KMS-11 (cell line): Measurements from ENCODE around the gene PDE3A.

ENCODE experiments used
- H2AFZ ChIP-seq: fragments of 200-600 bp; sonication (generic); 2 replicates; pipeline ENCODE4 v1.6.1; 2016; ENCODE audit warnings: antibody characterized with exemption, mixed run types, low read depth
- H3K27ac ChIP-seq: fragments of 200-600 bp; sonication (generic); 2 replicates; pipeline ENCODE4 v1.6.1; 2016; ENCODE audit warnings: mild to moderate bottlenecking, mixed run types
- H3K27me3 ChIP-seq: fragments of 200-600 bp; sonication (generic); 2 replicates; pipeline ENCODE4 v1.6.1; 2017; ENCODE audit warnings: mild to moderate bottlenecking, low read depth, mixed run types, moderate library complexity; ENCODE audit not compliant: insufficient read depth
- H3K36me3 ChIP-seq: fragments of 200-600 bp; sonication (generic); 2 replicates; pipeline ENCODE4 v1.6.1; 2017; ENCODE audit warnings: mild to moderate bottlenecking, mixed run types; ENCODE audit not compliant: insufficient read depth
- H3K4me1 ChIP-seq: fragments of 200-600 bp; sonication (generic); 2 replicates; pipeline ENCODE4 v1.6.1; 2016; ENCODE audit warnings: mild to moderate bottlenecking, low read depth, mixed run types; ENCODE audit not compliant: poor library complexity, severe bottlenecking
- H3K4me2 ChIP-seq: fragments of 200-600 bp; sonication (generic); 2 replicates; pipeline ENCODE4 v1.7.0; 2016; ENCODE audit warnings: mild to moderate bottlenecking, mixed run types
- H3K4me3 ChIP-seq: fragments of 200-600 bp; sonication (generic); IDR thresholded peaks from 2 replicates; pipeline ENCODE4 v1.6.1; 2017; ENCODE audit warnings: low read depth, low read length, mixed read lengths; ENCODE audit not compliant: insufficient read depth
- H3K79me2 ChIP-seq: fragments of 200-600 bp; sonication (generic); 2 replicates; pipeline ENCODE4 v1.6.1; 2016; ENCODE audit warnings: low read depth, mixed run types; ENCODE audit not compliant: insufficient read depth
- H3K9ac ChIP-seq: fragments of 200-600 bp; sonication (generic); 2 replicates; pipeline ENCODE4 v1.6.1; 2016; ENCODE audit warnings: mild to moderate bottlenecking, mixed run types
- H4K20me1 ChIP-seq: fragments of 200-600 bp; sonication (generic); 2 replicates; pipeline ENCODE4 v1.6.1; 2016; ENCODE audit warnings: mild to moderate bottlenecking, mixed run types; ENCODE audit not compliant: insufficient read depth
- CTCF ChIP-seq: fragments of 200-600 bp; sonication (generic); conservative IDR thresholded peaks from 2 replicates; pipeline ENCODE4 v1.6.1; 2017; ENCODE audit warnings: low read depth, mild to moderate bottlenecking, antibody characterized with exemption, low read length, moderate library complexity, mixed read lengths

PDE3A gene

GRCh38 chr12:20395791-20396550 is 27.6 kb downstream of the PDE3A start:
- Histone ChIP-seq H4K20me1 (no peaks in the 10 kb centered on the region), H3K27me3 (no peaks in the 10 kb centered on the region), H3K79me2 (no peaks in the 10 kb centered on the region), H3K4me1 (no peaks in the 10 kb centered on the region), H3K4me2 (no peak overlapping the region), H3K4me3 (no peak overlapping the region), H3K9ac (no peak overlapping the region), H2AFZ (no peak overlapping the region), H3K27ac (no peak overlapping the region), H3K36me3 (no peaks in the 10 kb centered on the region)
- no peak for TF ChIP-seq CTCF

GRCh38 chr12:20398686-20399085 is 30.3 kb downstream of the PDE3A start:
- no peak overlapping the region for H3K4me2 ChIP-seq
- TF ChIP-seq CTCF, result no peak

GRCh38 chr12:20400003-20400402 is 31.7 kb downstream of the PDE3A start:
- Histone ChIP-seq H3K27ac (no peak overlapping the region), H3K9ac (no peak overlapping the region), H2AFZ (no peak overlapping the region), H3K79me2 (no peaks in the 10 kb centered on the region), H3K36me3 (no peaks in the 10 kb centered on the region), H3K4me3 (no peak overlapping the region), H3K4me1 (no peaks in the 10 kb centered on the region), H3K27me3 (no peaks in the 10 kb centered on the region), H4K20me1 (no peaks in the 10 kb centered on the region), H3K4me2 (no peak overlapping the region)
- TF ChIP-seq CTCF, result no peak

More at GRCh38 chr12:20398686-20399085, 30.3 kb downstream of the PDE3A start:
- H3K27me3 ChIP-seq, result no peaks in the 10 kb centered on the region
- H4K20me1 ChIP-seq, result no peaks in the 10 kb centered on the region
- H3K36me3 ChIP-seq, result no peaks in the 10 kb centered on the region
- H3K9ac ChIP-seq, result no peak overlapping the region
- H3K79me2 ChIP-seq, result no peaks in the 10 kb centered on the region
- H3K4me3 ChIP-seq, result no peak overlapping the region
- no peak overlapping the region for H2AFZ ChIP-seq
- H3K27ac ChIP-seq, result no peak overlapping the region
- H3K4me1 ChIP-seq, result no peaks in the 10 kb centered on the region

GRCh38 chr12:20403230-20403629 is 34.9 kb downstream of the PDE3A start:
- H3K27me3 ChIP-seq, result no peaks in the 10 kb centered on the region
- no peak overlapping the region for H3K4me3 ChIP-seq
- no peak for TF ChIP-seq CTCF
- H3K4me2 ChIP-seq, result no peak overlapping the region
- H2AFZ ChIP-seq, result no peak overlapping the region
- H3K9ac ChIP-seq, result no peak overlapping the region
- no peaks in the 10 kb centered on the region for H3K79me2 ChIP-seq
- H3K27ac ChIP-seq, result no peak overlapping the region
- H4K20me1 ChIP-seq, result no peaks in the 10 kb centered on the region
- H3K4me1 ChIP-seq, result no peaks in the 10 kb centered on the region
- H3K36me3 ChIP-seq, result no peaks in the 10 kb centered on the region
